C1 segment of cervical spinal cord (tissue), 14 donors: ENCODE measurements around the gene LAMA4.
A peak's percentile ranks its signal among the peaks of the same experiment; 100 is the strongest.

Experiments used
- DNase-seq, 14 donors: peaks; one replicate each; lab custom pipeline; 2025; lab: John Stamatoyannopoulos, UW

Gene LAMA4

GRCh38 chr6:112243861-112244827, 10.2 kb downstream of the LAMA4 start:
- DNase-seq: peak in 1 of 14 donors; percentile 12

DNA sequence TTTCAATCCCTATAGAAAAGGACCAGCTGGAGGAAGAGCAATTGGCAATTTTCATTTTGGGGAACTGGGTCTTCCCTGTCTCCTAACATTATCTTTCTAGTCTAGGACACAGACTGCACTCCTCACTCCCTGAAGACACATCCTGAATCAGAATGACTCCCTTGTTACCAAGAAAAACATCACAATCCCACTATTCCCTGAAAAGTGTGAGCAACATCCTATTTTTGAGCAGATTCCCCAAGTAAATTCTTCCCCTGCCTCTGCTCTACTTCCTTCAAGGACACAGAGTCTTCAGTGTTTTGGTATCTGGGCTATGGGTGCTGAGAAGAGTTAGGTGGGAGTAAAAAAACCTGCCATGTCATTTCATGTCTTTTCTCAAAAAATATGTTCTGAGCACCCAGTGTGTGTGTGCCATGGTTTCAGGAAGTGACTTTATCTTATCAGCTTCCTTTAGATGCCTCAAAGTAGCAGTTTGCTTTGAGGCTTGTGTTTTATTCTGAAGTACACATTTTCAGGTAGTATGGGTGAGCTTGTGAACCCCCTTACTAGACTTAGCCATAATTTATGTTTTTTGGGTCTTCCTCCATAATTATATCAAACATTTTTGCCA, 12.4 kb downstream of the LAMA4 start:
- DNase-seq: no peak

- no peak for DNase-seq
Measured at GRCh38 chr6:112237595-112237994, 16.8 kb downstream of the LAMA4 start.

- DNase-seq: no peak
Measured at GRCh38 chr6:112237066-112237465, 17.3 kb downstream of the LAMA4 start.

GRCh38 chr6:112235956-112236355, 18.4 kb downstream of the LAMA4 start:
- DNase-seq: no peak

- no peak for DNase-seq
Measured at GRCh38 chr6:112234601-112235000, 19.8 kb downstream of the LAMA4 start.

GRCh38 chr6:112233847-112234246, 20.5 kb downstream of the LAMA4 start:
- DNase-seq: no peak

- DNase-seq: no peak
Measured at GRCh38 chr6:112232845-112233256, 21.5 kb downstream of the LAMA4 start.

- no peak for DNase-seq
Measured at GRCh38 chr6:112231594-112232060, 22.7 kb downstream of the LAMA4 start.

GRCh38 chr6:112231164-112231563, 23.2 kb downstream of the LAMA4 start:
- DNase-seq: no peak

- no peak for DNase-seq
Measured at GRCh38 chr6:112228480-112229332, 25.7 kb downstream of the LAMA4 start.

DNA sequence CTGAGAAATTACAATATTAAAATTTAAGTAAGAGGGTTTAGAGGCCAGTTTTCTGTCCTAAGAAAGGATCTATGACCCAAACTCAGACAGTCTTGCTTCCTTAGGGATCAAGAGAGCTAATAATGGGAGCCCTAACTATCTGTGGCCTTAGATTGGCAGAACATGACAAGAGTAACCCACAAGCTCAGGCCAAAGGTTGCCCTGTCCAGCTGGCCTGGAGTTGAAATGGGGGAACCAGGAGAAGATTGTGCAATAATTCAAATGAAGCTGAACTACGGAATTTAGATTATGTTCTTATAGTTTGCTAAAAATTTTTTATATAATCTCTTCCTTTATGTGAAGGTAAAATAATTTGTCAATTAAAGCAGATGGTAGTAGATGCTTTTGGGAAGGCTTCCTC, 26.4 kb downstream of the LAMA4 start:
- no peak for DNase-seq

- DNase-seq: no peak
Measured at GRCh38 chr6:112227411-112227810, 27.0 kb downstream of the LAMA4 start.

DNA sequence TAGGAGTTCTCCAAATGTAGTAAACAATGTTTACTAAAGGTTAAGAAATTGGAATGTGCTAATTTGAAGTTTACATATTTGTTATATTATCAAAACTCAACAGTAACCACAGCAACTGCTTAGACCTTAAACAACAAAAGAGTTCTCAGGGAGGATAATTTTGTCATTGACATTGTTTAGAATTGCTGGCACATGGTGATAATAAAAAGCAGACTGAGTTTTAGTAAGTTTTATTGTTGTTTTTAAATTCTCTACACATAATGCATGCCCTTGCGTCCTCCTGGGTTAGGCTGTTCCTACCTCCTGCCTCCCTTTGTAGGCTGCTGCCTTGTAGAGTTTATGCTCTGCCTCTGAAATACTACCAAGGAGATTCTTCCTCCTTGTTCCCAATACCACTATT, 28.7 kb downstream of the LAMA4 start:
- no peak for DNase-seq

- DNase-seq: no peak
Measured at GRCh38 chr6:112224088-112224487, 30.3 kb downstream of the LAMA4 start.

- no peak for DNase-seq
Measured at GRCh38 chr6:112223070-112223861, 31.1 kb downstream of the LAMA4 start.

- no peak for DNase-seq
Measured at GRCh38 chr6:112221981-112222852, 32.1 kb downstream of the LAMA4 start.

DNA sequence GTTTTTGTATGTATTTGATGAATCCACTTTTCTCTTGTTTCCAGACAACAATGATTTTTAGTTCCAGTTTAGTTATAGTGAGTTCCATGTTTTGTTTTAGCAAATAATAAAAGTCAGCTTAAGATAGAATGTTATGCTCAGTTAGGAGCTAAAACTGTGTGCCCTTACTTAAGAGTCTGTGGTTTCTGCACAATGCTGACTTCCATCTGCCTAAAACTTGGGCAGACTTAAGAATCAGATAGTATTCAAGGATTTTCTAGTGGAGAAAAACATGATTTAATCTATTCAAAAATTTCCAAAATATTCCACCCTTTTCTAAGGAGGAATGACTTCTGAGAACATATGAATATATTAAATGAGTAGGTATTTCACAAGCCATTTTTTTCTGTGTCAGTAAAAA, 32.8 kb downstream of the LAMA4 start:
- DNase-seq: no peak

DNA sequence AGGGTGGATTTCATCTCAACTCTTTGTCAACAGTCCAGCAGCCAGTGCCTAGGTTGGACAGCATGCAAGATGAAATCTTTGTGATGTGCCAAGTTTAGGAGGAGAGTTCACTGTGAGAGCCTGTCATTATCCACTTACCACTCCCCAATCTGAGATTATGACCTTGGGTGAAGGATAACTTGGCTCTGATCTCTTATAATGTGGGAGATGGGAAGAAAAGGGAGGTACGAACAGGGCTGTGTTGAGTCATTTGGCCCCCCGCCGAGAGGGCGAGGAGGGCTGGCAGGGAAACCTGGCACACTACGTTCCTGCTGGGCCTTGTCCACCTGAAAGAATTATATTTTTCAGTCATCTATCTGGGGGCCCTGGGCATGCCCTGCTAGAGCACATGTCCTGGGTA, 35.8 kb downstream of the LAMA4 start:
- DNase-seq: peak in 5 of 14 donors; percentile 8 to 54 (median 27)
